Measurements from ENCODE around the gene C1orf21.
A peak's percentile ranks its signal among the peaks of the same experiment; 100 is the strongest.

C1orf21 gene

GRCh38 chr1:184390889-184391288 is 4.1 kb downstream of the C1orf21 start:
- H3K4me3 ChIP-seq (replicated peaks; ENCODE audit: low read depth, low read length), result no peak overlapping the region
- DNase-seq (ENCODE audit: low read depth), result no peak
- no peak for TF ChIP-seq CTCF (IDR thresholded peaks at IDR 0.05; ENCODE audit: low read length, missing control alignments)

- DNase-seq (ENCODE audit: low read depth), result no peak
- TF ChIP-seq CTCF (IDR thresholded peaks at IDR 0.05; ENCODE audit: low read length, missing control alignments), result no peak
- no peak overlapping the region for H3K4me3 ChIP-seq (replicated peaks; ENCODE audit: low read depth, low read length)
Measured at GRCh38 chr1:184392067-184392466, 5.2 kb downstream of the C1orf21 start.

DNA sequence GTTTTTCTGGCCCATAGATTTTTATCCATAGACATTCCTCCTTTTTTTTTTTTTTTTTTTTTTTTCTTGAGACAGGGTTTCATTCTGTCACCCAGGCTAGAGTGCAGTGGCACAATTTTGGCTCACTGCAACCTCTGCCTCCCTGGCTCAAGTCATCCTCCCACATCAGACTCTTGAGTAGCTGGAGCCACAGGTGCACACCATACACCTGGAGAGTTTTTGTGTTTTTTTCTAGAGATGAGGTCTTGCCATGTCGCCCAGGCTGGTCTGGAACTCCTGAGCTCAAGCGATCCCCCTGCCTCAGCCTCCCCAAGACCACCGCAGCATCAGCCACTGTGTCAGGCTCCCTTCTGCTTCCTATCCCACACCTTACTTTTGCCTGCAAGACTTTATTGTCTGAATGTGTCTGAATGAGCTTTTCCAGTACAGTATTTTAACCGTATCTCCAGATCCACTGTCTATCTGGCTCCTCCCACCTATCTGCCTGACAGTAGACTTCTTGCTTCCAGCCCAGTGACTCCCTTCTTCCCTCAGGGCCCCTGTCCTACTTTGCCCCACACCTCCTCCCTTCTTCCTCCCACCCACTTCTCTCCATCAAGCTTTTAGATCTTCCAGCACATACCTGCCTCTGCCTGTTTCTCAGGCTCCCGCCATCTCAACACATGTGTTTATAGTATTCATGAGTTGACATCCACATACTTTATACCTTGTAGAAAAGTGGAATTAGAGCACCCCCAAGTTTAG is 6.1 kb downstream of the C1orf21 start:
- DNase-seq (ENCODE audit: low read depth), result no peak
- TF ChIP-seq CTCF (IDR thresholded peaks at IDR 0.05; ENCODE audit: low read length, missing control alignments), result no peak
- no peak overlapping the region for H3K4me3 ChIP-seq (replicated peaks; ENCODE audit: low read depth, low read length)

- peak; percentile 33 for DNase-seq (ENCODE audit: low read depth)
- no peak for TF ChIP-seq CTCF (IDR thresholded peaks at IDR 0.05; ENCODE audit: low read length, missing control alignments)
- no peak overlapping the region for H3K4me3 ChIP-seq (replicated peaks; ENCODE audit: low read depth, low read length)
Measured at GRCh38 chr1:184393962-184394361, 7.1 kb downstream of the C1orf21 start.

GRCh38 chr1:184395370-184395769 is 8.5 kb downstream of the C1orf21 start:
- no peak for DNase-seq (ENCODE audit: low read depth)
- no peak for TF ChIP-seq CTCF (IDR thresholded peaks at IDR 0.05; ENCODE audit: low read length, missing control alignments)
- no peak overlapping the region for H3K4me3 ChIP-seq (replicated peaks; ENCODE audit: low read depth, low read length)

GRCh38 chr1:184395937-184396480 is 9.2 kb downstream of the C1orf21 start:
- no peak for DNase-seq (ENCODE audit: low read depth)
- H3K4me3 ChIP-seq (replicated peaks; ENCODE audit: low read depth, low read length), result no peak overlapping the region
- no peak for TF ChIP-seq CTCF (IDR thresholded peaks at IDR 0.05; ENCODE audit: low read length, missing control alignments)
